A673 (cell line): Measurements from ENCODE around the gene OR2AT4.

ENCODE experiments used
- CTCF ChIP-seq: fragments of 300-800, 200-600 bp; sonication (generic); conservative IDR thresholded peaks from 2 replicates; pipeline ENCODE4 v1.5.1; 2017; ENCODE audit warnings: low read depth, mild to moderate bottlenecking, antibody characterized with exemption, low read length, moderate library complexity, mixed read lengths
- EZH2 ChIP-seq: fragments of 200-600 bp; sonication (generic); IDR thresholded peaks from 2 replicates; pipeline ENCODE4 v1.6.1; 2017; ENCODE audit warnings: borderline replicate concordance, low read depth, mild to moderate bottlenecking, mixed read lengths, antibody characterized with exemption, low read length; ENCODE audit not compliant: poor library complexity, severe bottlenecking

GRCh38 chr11:75059299-75059698, 37.4 kb downstream of the OR2AT4 start:
- TF ChIP-seq CTCF, result no peak
- TF ChIP-seq EZH2, result no peak
